Loucy (cell line): ENCODE results near the gene DDX31.

Experiments used
- H2AFZ ChIP-seq: fragments of 200-600 bp; sonication (generic); 2 replicates; pipeline ENCODE4 v1.6.0; 2016; ENCODE audit warnings: antibody characterized with exemption, mild to moderate bottlenecking, low read length, moderate library complexity
- H3F3A ChIP-seq: fragments of 200-600 bp; 2 replicates; pipeline ENCODE4 v1.6.0; 2016; ENCODE audit warnings: antibody characterized with exemption, low read depth, mild to moderate bottlenecking
- H3K27me3 ChIP-seq: fragments of 200-600 bp; sonication (generic); 2 replicates; pipeline ENCODE4 v1.6.1; 2014; ENCODE audit warnings: low read length, mild to moderate bottlenecking; ENCODE audit not compliant: insufficient read depth, poor library complexity, severe bottlenecking
- H3K36me3 ChIP-seq: fragments of 200-600 bp; sonication (generic); 2 replicates; pipeline ENCODE4 v1.6.1; 2016; ENCODE audit warnings: low read length; ENCODE audit not compliant: insufficient read depth
- H3K4me1 ChIP-seq: fragments of 200-600 bp; sonication (generic); 2 replicates; pipeline ENCODE4 v1.5.1; 2014; ENCODE audit warnings: low read length, mild to moderate bottlenecking; ENCODE audit not compliant: insufficient read depth, poor library complexity, severe bottlenecking
- H3K4me2 ChIP-seq: fragments of 200-600 bp; sonication (generic); 2 replicates; pipeline ENCODE4 v1.6.0; 2014; ENCODE audit warnings: antibody characterized with exemption, low read length, low read depth, mild to moderate bottlenecking; ENCODE audit not compliant: poor library complexity, severe bottlenecking
- H3K4me3 ChIP-seq: fragments of 200-600 bp; sonication (generic); 2 replicates; pipeline ENCODE4 v1.5.1; 2014; ENCODE audit warnings: low read length, mild to moderate bottlenecking, mixed read lengths; ENCODE audit not compliant: poor library complexity, severe bottlenecking
- H3K79me2 ChIP-seq: fragments of 200-600 bp; sonication (generic); 2 replicates; pipeline ENCODE4 v1.6.1; 2014; ENCODE audit warnings: low read length; ENCODE audit not compliant: insufficient read depth
- H3K9ac ChIP-seq: fragments of 200-600 bp; sonication (generic); 2 replicates; pipeline ENCODE4 v1.6.0; 2014; ENCODE audit warnings: mild to moderate bottlenecking, low read depth, low read length, moderate library complexity; ENCODE audit not compliant: poor library complexity, severe bottlenecking
- H3K9me2 ChIP-seq: fragments of 200-600 bp; sonication (generic); replicated peaks from 2 replicates; pipeline ENCODE4 v1.6.1; 2016; ENCODE audit warnings: low read depth, low read length, mixed read lengths
- H3K9me3 ChIP-seq: fragments of 200-600 bp; sonication (generic); 2 replicates; pipeline ENCODE4 v1.6.1; 2014; ENCODE audit warnings: mild to moderate bottlenecking, antibody characterized with exemption, low read length, low read depth; ENCODE audit not compliant: insufficient read depth
- H4K20me1 ChIP-seq: fragments of 200-600 bp; sonication (generic); 2 replicates; pipeline ENCODE4 v1.6.0; 2014; ENCODE audit warnings: antibody characterized with exemption, low read length, mild to moderate bottlenecking; ENCODE audit not compliant: insufficient read depth, poor library complexity, severe bottlenecking
- EZH2phosphoT487 ChIP-seq: fragments of 200-600 bp; IDR thresholded peaks from 2 replicates; pipeline ENCODE4 v1.6.1; 2018; ENCODE audit warnings: antibody characterized with exemption, mild to moderate bottlenecking, moderate library complexity, borderline replicate concordance
- TF ChIP-seq, protein P1 (sequence below): fragments of 200-600 bp; sonication (generic); conservative IDR thresholded peaks from 2 replicates; pipeline ENCODE4 v1.5.1; 2014; ENCODE audit warnings: mild to moderate bottlenecking, antibody characterized with exemption, low read length

DDX31 gene

DNA sequence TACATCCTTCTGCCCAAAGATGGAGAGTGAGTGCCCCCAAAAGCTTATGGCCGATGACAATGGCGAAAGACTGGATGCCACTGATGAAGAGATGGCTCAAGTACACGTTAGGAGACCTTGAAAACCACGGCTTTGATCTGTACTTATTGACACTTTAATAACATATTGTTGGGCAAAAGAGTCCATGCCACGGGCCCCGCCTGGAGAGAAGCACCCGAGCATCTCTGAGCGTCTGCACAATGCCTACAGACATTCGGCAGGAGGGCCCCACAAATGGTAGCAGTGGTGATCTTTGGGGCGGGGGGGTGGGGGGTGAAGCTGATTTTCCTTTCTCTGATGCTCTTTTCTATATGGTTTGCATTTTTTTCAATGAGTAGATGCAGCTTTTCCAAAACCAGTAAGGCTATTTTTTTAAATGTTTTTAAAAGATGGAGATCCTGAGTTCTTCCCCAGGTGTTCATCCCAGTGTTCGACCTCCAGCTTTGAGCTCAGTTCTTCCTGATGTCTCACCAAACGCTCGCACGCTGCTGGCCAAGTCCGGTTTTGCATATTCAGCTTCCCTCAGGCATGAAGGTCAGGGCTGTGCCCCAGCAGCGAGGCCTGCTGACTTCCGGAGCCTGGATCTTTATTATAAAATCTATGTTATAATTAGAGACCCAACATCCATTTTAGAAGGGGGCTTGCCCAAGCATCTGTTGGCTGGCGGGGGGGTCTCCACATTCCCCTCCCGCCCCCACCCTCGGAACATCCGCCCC is 121.6 kb downstream of the DDX31 start:
- no peaks in the 10 kb centered on the region for H3K79me2 ChIP-seq
- peaks cover 7% of the 10 kb centered on the region for H3K4me1 ChIP-seq
- no peaks in the 10 kb centered on the region for H3K36me3 ChIP-seq
- H3K27me3 ChIP-seq = no peaks in the 10 kb centered on the region
- no peaks in the 10 kb centered on the region for H4K20me1 ChIP-seq
- H3K4me3 ChIP-seq = no peak overlapping the region
- TF ChIP-seq EZH2phosphoT487 = no peak
- TF ChIP-seq, protein P1, sequence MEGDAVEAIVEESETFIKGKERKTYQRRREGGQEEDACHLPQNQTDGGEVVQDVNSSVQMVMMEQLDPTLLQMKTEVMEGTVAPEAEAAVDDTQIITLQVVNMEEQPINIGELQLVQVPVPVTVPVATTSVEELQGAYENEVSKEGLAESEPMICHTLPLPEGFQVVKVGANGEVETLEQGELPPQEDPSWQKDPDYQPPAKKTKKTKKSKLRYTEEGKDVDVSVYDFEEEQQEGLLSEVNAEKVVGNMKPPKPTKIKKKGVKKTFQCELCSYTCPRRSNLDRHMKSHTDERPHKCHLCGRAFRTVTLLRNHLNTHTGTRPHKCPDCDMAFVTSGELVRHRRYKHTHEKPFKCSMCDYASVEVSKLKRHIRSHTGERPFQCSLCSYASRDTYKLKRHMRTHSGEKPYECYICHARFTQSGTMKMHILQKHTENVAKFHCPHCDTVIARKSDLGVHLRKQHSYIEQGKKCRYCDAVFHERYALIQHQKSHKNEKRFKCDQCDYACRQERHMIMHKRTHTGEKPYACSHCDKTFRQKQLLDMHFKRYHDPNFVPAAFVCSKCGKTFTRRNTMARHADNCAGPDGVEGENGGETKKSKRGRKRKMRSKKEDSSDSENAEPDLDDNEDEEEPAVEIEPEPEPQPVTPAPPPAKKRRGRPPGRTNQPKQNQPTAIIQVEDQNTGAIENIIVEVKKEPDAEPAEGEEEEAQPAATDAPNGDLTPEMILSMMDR = no peak
- no peak overlapping the region for H2AFZ ChIP-seq
- H3K4me2 ChIP-seq = no peak overlapping the region
- H3K9me2 ChIP-seq = no peaks in the 10 kb centered on the region
- H3K9me3 ChIP-seq = no peaks in the 10 kb centered on the region
- no peak overlapping the region for H3K9ac ChIP-seq
- no peaks in the 10 kb centered on the region for H3F3A ChIP-seq

GRCh38 chr9:132547436-132547835 is 122.3 kb downstream of the DDX31 start:
- Histone ChIP-seq H2AFZ (no peak overlapping the region), H3K79me2 (no peaks in the 10 kb centered on the region), H3K9me2 (no peaks in the 10 kb centered on the region), H3K9ac (no peak overlapping the region), H3K27me3 (no peaks in the 10 kb centered on the region), H3K4me2 (no peak overlapping the region), H3K9me3 (no peaks in the 10 kb centered on the region), H3K36me3 (no peaks in the 10 kb centered on the region), H4K20me1 (no peaks in the 10 kb centered on the region), H3K4me1 (peaks cover 7% of the 10 kb centered on the region), H3K4me3 (no peak overlapping the region), H3F3A (no peaks in the 10 kb centered on the region)
- TF ChIP-seq, protein P1 = no peak
- TF ChIP-seq EZH2phosphoT487 = no peak

- H3K9me3 ChIP-seq = no peaks in the 10 kb centered on the region
- H3K4me1 ChIP-seq = peaks cover 7% of the 10 kb centered on the region
- no peaks in the 10 kb centered on the region for H3F3A ChIP-seq
- H2AFZ ChIP-seq = no peak overlapping the region
- H3K27me3 ChIP-seq = no peaks in the 10 kb centered on the region
- no peaks in the 10 kb centered on the region for H3K36me3 ChIP-seq
- peak overlapping the region; percentile 88 for H3K4me2 ChIP-seq
- H3K9ac ChIP-seq = peak overlapping the region; percentile 58
- no peak overlapping the region for H3K4me3 ChIP-seq
- H3K9me2 ChIP-seq = no peaks in the 10 kb centered on the region
- no peaks in the 10 kb centered on the region for H3K79me2 ChIP-seq
- TF ChIP-seq EZH2phosphoT487 = no peak
- H4K20me1 ChIP-seq = no peaks in the 10 kb centered on the region
These were observed 122.7 kb downstream of the DDX31 start for GRCh38 chr9:132547052-132547431.
